SK-N-SH (cell line): Measurements from ENCODE around the gene CYP21A2.

Experiments used
- EP300 ChIP-seq, 2 experiments: IDR thresholded peaks; 2 replicates each; pipeline versions ENCODE4 v1.4.0 to v1.6.1; 2012; ENCODE audit warnings: borderline replicate concordance in 1 of 2, low read depth in 1 of 2, low read length in 1 of 2
- EZH2phosphoT487 ChIP-seq: fragments of 200-600 bp; sonication (generic); IDR thresholded peaks from 2 replicates; pipeline ENCODE4 v1.6.1; 2017; ENCODE audit warnings: low read depth, mixed run types, mild to moderate bottlenecking, antibody characterized with exemption, moderate library complexity, borderline replicate concordance
- FOXJ3 ChIP-seq: sonication (generic); formaldehyde crosslinking; IDR thresholded peaks from 2 replicates; pipeline ENCODE4 v1.5.1; 2020; ENCODE audit warnings: mild to moderate bottlenecking, missing genetic modification reagents
- JUND ChIP-seq: IDR thresholded peaks from 2 replicates; pipeline ENCODE4 v1.4.0; 2012
- MAX ChIP-seq: IDR thresholded peaks from 2 replicates; pipeline ENCODE4 v1.4.0; 2012; ENCODE audit warnings: low read depth
- POLR2AphosphoS5 ChIP-seq: IDR thresholded peaks from 2 replicates; pipeline ENCODE4 v1.6.1; 2012; ENCODE audit warnings: low read depth, low read length
- RFX5 ChIP-seq: IDR thresholded peaks from 2 replicates; pipeline ENCODE4 v1.6.1; 2012; ENCODE audit warnings: mild to moderate bottlenecking, improper control_type of control experiment, low read length
- SIN3A ChIP-seq: IDR thresholded peaks from 2 replicates; pipeline ENCODE4 v1.6.1; 2012; ENCODE audit warnings: low read depth, mild to moderate bottlenecking, low read length, moderate library complexity, borderline replicate concordance
- TF ChIP-seq, protein P1 (sequence below): fragments of 200-600 bp; sonication (generic); IDR thresholded peaks from 2 replicates; pipeline ENCODE4 v1.6.1; 2017; ENCODE audit warnings: antibody characterized with exemption, mild to moderate bottlenecking, moderate library complexity
- TF ChIP-seq, protein P2 (sequence below): fragments of 150-350 bp; IDR thresholded peaks from 2 replicates; pipeline ENCODE4 v1.6.1; 2017; ENCODE audit warnings: antibody characterized with exemption, low read length, low read depth, borderline replicate concordance

DNA sequence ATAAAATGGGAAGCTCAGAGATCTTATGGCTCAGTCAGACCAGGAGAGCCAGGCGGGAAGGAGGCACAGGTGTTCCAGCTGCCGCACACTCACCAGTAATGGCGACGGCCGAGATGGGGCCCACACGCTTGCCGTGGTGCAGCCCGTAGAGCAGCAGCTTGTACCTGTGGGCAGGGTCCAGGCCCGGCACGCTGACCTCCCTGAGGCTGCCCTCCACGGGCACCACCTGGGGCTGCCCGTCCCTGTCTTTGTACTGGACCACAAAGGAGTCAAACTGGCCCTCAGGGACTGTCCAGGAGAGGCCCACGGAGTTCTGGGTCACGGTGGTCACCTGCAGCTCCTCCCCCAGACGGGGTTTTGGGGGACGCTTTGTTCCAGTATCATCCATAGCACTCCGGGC, 31.2 kb downstream of the CYP21A2 start:
- no peak for TF ChIP-seq JUND
- TF ChIP-seq, protein P1, sequence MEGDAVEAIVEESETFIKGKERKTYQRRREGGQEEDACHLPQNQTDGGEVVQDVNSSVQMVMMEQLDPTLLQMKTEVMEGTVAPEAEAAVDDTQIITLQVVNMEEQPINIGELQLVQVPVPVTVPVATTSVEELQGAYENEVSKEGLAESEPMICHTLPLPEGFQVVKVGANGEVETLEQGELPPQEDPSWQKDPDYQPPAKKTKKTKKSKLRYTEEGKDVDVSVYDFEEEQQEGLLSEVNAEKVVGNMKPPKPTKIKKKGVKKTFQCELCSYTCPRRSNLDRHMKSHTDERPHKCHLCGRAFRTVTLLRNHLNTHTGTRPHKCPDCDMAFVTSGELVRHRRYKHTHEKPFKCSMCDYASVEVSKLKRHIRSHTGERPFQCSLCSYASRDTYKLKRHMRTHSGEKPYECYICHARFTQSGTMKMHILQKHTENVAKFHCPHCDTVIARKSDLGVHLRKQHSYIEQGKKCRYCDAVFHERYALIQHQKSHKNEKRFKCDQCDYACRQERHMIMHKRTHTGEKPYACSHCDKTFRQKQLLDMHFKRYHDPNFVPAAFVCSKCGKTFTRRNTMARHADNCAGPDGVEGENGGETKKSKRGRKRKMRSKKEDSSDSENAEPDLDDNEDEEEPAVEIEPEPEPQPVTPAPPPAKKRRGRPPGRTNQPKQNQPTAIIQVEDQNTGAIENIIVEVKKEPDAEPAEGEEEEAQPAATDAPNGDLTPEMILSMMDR, result no peak
- TF ChIP-seq SIN3A, result no peak
- TF ChIP-seq MAX, result no peak
- TF ChIP-seq EP300 (IDR thresholded peaks at IDR 0.05; ENCODE audit: borderline replicate concordance in 1 of 2, low read depth in 1 of 2, low read length in 1 of 2), result no peak
- no peak for TF ChIP-seq POLR2AphosphoS5
- TF ChIP-seq FOXJ3 (CRISPR knock-in tag), result no peak
- no peak for TF ChIP-seq RFX5
- no peak for TF ChIP-seq EZH2phosphoT487
- TF ChIP-seq, protein P2, sequence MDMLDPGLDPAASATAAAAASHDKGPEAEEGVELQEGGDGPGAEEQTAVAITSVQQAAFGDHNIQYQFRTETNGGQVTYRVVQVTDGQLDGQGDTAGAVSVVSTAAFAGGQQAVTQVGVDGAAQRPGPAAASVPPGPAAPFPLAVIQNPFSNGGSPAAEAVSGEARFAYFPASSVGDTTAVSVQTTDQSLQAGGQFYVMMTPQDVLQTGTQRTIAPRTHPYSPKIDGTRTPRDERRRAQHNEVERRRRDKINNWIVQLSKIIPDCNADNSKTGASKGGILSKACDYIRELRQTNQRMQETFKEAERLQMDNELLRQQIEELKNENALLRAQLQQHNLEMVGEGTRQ, result no peak
